HG03095 (cell line): Measurements from ENCODE around the gene RASAL2.
"Not testable (repeated sequence)": the region's sequence is repeated elsewhere in the genome, so short reads cannot be mapped to it uniquely, and the experiment has no call there.

Experiments used
- ATAC-seq: cut with Tn5 transposase; IDR thresholded peaks from one replicate; pipeline ENCODE4 v1.9.1; 2021; ENCODE audit warnings: moderate library complexity; ENCODE audit not compliant: unreplicated experiment

Gene RASAL2

GRCh38 chr1:178066908-178067614 lies 26.8 kb upstream of the RASAL2 start:
- ATAC-seq: peak; percentile 97

- no peak for ATAC-seq
Observed at GRCh38 chr1:178071811-178072210, 22.1 kb upstream of the RASAL2 start.

GRCh38 chr1:178072326-178072725 lies 21.6 kb upstream of the RASAL2 start:
- ATAC-seq: no peak

- no peak for ATAC-seq
Observed at GRCh38 chr1:178075333-178075732, 18.6 kb upstream of the RASAL2 start.

- ATAC-seq: no peak
Observed at GRCh38 chr1:178076607-178077006, 17.3 kb upstream of the RASAL2 start.

- ATAC-seq: no peak
Observed at GRCh38 chr1:178077917-178078316, 16.0 kb upstream of the RASAL2 start.

- no peak for ATAC-seq
Observed at GRCh38 chr1:178086294-178086693, 7.6 kb upstream of the RASAL2 start.

- no peak for ATAC-seq
Observed at GRCh38 chr1:178086766-178087165, 7.1 kb upstream of the RASAL2 start.

- ATAC-seq: no peak
Observed at GRCh38 chr1:178088651-178089050, 5.3 kb upstream of the RASAL2 start.

- not testable (repeated sequence) for ATAC-seq
Observed at GRCh38 chr1:178091454-178091853, 2.5 kb upstream of the RASAL2 start.

GRCh38 chr1:178091986-178092745 lies 1.7 kb upstream of the RASAL2 start:
- no peak for ATAC-seq

GRCh38 chr1:178092878-178093493 lies 918 bp upstream of the RASAL2 start:
- ATAC-seq: no peak

- peak; percentile 78 for ATAC-seq
Observed at GRCh38 chr1:178093494-178093950, 382 bp upstream of the RASAL2 start.

- no peak for ATAC-seq
Observed at GRCh38 chr1:178094739-178095645, 1.1 kb downstream of the RASAL2 start.

- ATAC-seq: no peak
Observed at GRCh38 chr1:178096421-178096820, 2.5 kb downstream of the RASAL2 start.

GRCh38 chr1:178098262-178098661 lies 4.4 kb downstream of the RASAL2 start:
- no peak for ATAC-seq

GRCh38 chr1:178101266-178101630 lies 7.3 kb downstream of the RASAL2 start:
- no peak for ATAC-seq

- ATAC-seq: no peak
Observed at GRCh38 chr1:178101654-178102053, 7.8 kb downstream of the RASAL2 start.

- ATAC-seq: no peak
Observed at GRCh38 chr1:178102218-178102617, 8.3 kb downstream of the RASAL2 start.

- no peak for ATAC-seq
Observed at GRCh38 chr1:178107823-178108222, 13.9 kb downstream of the RASAL2 start.
